Renal cortical epithelial cell (primary cell): ENCODE measurements around the gene FAM83F. TPM values are rescaled to one million over a fixed set of nuclear protein-coding genes. Genes with fewer than 3 reads are reported as not detected.
"Not testable (repeated sequence)": the region's sequence is repeated elsewhere in the genome, so short reads cannot be mapped to it uniquely, and the experiment has no call there.

Experiments used
- DNase-seq: peaks from one replicate; pipeline ENCODE4 v3.0.0-alpha.2; 2011; ENCODE audit warnings: low read depth
- total RNA-seq: library from RNA; depleted of rRNA; stranded (reverse); fragments of >200 nt; gene quantifications from 2 replicates; pipeline ENCODE4 v1.2.3, GENCODE V29; 2014

Gene FAM83F
- total RNA-seq, 1 donor from 2014 or later = 4.6 TPM

GRCh38 chr22:40014667-40015248, 20.0 kb downstream of the FAM83F start:
- no peak for DNase-seq

- DNase-seq = no peak
These were observed 20.7 kb downstream of the FAM83F start for GRCh38 chr22:40015358-40015976.

DNA sequence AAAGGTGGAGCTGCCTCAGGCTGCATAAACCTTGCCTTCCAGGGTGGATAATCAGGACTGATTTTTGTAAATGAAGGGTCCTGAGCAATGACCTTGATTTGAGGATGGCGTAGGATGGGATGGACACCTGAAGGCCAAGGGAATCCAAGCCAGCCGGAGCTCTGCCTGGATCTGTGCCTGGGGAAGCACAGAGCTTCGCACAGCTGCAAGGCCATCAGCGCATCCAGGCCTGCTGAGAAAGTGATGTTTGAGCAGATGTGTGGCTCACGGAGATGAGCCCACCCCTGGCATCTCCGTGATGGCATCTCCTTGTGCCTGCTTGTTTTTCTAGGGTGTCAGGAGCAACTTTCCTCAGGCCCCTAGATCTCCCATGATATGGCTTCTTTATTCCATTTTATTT, 23.3 kb downstream of the FAM83F start:
- DNase-seq = no peak

GRCh38 chr22:40019100-40019499, 24.3 kb downstream of the FAM83F start:
- no peak for DNase-seq

GRCh38 chr22:40020956-40021355, 26.2 kb downstream of the FAM83F start:
- no peak for DNase-seq

GRCh38 chr22:40021401-40022000, 26.7 kb downstream of the FAM83F start:
- DNase-seq = no peak

GRCh38 chr22:40022536-40023240, 27.9 kb downstream of the FAM83F start:
- DNase-seq = no peak

DNA sequence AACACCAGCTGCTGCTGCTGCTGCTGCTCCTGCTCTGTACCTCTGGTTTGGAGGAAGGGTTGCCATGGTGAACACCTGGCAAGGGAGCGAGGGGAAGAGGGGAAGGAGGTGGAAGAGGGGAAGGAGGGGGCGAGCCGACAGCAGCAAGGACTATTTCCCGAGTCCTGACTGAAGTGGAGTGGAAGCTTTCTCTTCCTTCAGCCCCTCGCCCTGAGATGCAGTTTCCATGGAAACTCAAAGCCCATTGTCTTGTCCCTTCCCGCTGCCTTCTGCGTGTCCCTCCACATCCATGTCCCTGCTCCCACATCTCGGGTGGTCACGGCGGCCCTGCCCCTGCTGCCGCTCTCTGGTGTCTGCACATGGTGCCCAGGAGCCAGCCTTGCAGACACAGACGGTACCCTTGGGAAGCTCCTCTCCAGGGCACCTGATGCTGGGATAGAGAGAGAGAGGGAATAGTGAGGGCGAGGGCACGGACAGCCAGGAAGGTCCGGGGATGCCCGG, 28.6 kb downstream of the FAM83F start:
- DNase-seq = no peak

DNA sequence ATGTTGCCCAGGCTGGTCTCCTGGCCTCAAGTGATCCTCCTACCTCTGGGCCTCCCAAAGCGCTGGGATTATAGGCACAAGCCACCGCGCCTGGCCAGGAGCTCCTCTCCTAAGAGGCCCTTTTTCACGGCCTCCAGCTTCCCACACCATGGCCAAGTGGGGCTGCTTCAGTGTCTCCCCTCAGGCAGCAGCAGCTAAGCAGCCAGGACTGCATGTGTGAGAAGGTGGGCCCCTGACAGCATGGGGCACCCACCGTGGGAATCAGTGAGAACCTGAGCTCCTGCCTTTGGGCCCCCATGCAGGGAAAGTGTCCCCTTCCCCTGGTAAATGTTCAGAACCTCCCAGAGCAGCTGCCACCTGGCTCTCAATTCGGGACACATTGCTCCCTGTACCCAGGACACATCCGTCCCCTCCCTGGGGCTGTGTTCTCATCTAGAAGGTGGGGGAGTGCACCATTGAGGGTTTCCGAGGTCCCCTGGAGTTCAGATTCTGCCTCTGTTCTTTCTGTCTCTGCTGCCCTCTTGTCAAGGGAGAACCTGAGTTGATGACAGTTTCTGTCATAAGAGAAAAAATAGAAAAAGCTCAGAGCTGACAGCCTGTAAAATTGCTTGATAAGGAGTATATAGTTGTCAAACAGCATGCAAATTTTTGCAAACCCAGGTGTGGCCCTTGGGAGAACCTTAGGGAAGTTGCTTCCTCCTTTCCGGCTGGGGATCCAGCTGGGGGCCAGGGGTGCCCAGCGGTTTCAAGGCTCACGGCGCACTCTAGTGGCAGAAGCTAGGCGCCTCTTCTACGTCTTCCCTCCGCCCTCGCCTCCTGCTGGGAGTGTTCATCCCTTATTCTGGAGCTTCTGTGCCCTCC, 29.7 kb downstream of the FAM83F start:
- DNase-seq = no peak

- not testable (repeated sequence) for DNase-seq
These were observed 30.3 kb downstream of the FAM83F start for GRCh38 chr22:40025062-40025379.

DNA sequence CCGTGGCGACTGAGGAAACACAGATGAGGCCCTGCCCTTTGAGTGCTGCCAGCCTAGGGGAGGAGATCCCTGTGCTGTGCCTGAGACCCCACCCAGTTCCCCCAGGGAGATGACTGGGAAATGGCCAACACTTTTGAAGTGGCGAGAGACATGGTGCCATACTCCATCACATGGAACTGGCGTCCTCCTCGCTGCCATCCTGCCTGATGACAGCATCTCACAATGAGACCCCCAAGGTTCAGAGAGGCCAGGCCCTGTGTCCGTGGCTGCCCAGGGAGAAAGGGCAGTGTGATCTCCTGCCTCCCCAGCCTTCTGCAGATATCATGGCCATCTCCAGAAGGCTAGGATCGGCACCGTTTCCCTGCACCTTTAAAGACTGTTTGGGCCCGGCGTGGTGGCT, 31.1 kb downstream of the FAM83F start:
- DNase-seq = no peak

DNA sequence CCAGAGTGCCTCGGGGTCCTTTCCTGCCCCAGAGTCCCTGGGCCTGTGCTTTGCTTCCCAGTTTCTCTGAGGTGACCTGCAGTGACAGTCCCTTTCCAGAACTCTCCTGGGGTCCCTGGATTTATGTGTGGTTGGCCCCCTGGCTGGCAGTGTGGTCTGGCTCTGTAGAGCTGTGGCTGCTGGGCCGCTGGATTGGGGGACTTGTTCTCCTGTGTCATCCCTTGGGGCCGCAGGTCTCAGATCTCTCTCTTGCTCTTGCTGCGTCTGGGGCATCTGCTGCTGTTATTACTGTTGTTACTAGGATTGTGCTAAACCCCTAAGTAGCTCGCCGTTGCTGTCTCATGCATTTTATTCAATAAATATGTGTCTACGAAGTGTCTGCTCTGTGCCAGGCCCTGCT, 31.9 kb downstream of the FAM83F start:
- DNase-seq = no peak

DNA sequence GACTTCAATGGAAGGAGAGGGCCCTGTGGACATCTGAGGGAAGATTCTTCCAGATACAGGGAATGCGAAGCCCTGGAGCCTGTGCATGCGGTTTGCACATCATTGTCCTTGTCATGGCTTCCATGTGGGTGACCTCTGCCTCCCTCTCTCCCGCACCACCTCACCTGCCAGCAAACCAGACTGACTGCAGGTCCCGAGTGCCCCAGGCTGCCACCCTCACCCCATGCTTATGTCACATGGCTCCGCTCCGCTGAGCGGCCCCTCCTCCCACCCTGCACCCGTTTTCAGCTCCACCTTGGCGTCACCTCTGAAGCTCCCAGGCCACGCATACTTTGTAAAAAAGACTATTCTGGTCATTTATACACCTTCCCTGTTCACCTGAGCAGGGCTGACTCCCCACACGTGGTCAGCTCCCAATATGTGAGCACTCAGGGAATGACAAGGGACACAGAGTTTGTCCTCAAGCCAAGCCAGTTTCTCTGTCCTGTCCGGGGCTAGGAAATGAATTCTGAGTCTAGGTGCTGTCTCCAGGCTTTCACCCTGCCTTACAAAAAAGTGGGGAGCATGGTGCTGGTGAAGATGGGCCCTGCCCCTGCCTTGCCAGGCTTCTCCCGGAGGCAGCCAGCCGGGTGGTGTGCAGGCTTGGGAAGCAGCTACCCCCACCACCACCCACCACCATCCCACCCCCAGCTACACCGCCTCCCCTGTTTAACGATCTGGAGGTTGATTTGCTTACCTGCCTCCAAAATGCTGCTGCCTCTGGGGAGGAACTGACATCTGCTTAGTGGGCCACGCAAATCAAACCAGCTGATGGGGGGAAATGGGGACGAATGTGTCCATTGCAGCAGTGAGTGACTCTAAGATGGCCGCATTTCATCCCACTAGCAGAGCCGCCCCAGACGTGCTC, 32.7 kb downstream of the FAM83F start:
- no peak for DNase-seq

DNA sequence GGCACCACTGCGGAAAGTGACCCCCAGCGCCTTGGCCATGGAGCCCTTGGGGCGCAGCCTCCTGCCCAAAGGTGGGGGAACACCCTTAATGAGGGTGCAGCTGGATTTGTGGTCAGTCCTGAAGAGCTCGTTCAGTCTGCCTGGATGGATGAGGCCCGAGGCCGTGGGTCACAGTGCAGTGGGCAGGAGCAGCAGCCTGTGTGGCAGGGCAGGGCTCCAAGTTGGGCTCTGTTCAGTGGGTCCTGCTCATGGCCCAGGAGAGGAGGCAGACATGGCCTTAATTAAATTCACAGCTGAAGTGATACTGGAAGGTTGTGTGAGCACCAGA, 33.3 kb downstream of the FAM83F start:
- DNase-seq = no peak

DNA sequence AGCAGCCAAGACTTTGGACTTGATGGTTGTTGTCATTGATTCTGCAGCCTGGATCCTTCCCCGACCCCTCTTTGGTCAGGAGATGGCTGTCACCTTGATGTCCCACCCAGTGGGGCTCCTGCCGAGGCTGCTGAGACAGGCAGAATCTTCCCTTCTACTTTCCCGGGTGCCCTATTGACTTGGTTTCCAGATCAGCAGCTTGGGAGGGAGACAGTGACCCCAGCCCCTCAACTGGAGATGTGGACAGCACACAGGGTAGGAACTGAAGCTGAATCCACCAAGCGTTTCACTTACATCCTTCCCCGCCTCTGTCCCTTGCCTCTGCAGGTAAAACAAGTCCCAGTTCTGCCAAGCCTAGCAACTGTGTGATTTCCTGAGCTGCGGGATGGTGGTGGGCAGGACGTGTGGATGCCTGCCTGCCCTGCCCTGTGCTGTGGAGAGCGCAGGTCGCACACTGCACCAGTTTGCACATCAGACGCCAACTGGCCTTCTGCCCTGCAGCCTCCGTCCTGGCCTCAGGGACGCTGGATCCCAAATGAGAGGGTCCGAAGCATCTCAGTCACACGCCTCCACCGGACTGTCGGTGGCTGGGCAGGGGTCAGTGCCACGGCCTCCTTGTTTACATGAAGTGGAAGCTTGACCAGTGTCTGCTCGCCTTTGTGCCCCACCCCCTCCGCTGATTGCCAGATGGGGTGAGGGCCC, 34.6 kb downstream of the FAM83F start:
- DNase-seq = no peak

- no peak for DNase-seq
These were observed 35.4 kb downstream of the FAM83F start for GRCh38 chr22:40030026-40030757.

GRCh38 chr22:40030758-40031095, 36.0 kb downstream of the FAM83F start:
- no peak for DNase-seq

- no peak for DNase-seq
These were observed 37.2 kb downstream of the FAM83F start for GRCh38 chr22:40031766-40032470.
